Neural progenitor cell (in vitro differentiated cells): ENCODE measurements around the gene TRPM2.

Experiments
- EZH2 ChIP-seq: fragments of 200-600 bp; sonication (generic); IDR thresholded peaks from 2 replicates; pipeline ENCODE4 v1.6.1; 2017; ENCODE audit warnings: antibody characterized with exemption, mild to moderate bottlenecking, moderate library complexity
- TF ChIP-seq, protein P1 (sequence below): fragments of 200-600 bp; sonication (generic); IDR thresholded peaks from 2 replicates; pipeline ENCODE4 v1.5.1; 2017; ENCODE audit warnings: antibody characterized with exemption, mild to moderate bottlenecking

DNA sequence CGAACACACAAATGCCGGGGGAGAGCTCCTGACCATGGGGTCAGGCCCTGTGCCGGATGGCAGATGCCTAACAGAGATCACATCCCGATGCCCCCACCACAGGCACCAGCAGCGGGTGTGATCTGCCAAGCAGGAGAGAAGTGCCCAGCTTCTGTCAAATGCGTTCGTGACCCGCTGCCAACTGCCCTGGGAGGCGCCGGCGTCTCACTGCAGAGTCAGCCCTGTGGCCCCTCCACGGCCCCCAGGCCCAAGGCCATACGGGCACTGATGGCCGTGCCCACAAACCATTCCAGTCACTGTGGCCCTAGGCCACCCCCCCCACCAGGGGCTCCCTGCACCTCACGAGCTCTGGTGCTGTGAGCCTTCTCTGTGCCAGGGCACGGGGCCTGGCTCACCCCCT is 22.2 kb upstream of the TRPM2 start:
- TF ChIP-seq, protein P1, sequence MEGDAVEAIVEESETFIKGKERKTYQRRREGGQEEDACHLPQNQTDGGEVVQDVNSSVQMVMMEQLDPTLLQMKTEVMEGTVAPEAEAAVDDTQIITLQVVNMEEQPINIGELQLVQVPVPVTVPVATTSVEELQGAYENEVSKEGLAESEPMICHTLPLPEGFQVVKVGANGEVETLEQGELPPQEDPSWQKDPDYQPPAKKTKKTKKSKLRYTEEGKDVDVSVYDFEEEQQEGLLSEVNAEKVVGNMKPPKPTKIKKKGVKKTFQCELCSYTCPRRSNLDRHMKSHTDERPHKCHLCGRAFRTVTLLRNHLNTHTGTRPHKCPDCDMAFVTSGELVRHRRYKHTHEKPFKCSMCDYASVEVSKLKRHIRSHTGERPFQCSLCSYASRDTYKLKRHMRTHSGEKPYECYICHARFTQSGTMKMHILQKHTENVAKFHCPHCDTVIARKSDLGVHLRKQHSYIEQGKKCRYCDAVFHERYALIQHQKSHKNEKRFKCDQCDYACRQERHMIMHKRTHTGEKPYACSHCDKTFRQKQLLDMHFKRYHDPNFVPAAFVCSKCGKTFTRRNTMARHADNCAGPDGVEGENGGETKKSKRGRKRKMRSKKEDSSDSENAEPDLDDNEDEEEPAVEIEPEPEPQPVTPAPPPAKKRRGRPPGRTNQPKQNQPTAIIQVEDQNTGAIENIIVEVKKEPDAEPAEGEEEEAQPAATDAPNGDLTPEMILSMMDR: no peak
- TF ChIP-seq EZH2: no peak
